Subcutaneous abdominal adipose tissue (tissue), 5 donors: ENCODE results near the gene SCFD2.

ENCODE experiments used
- H3K27ac ChIP-seq: one replicate; pipeline ENCODE4 v1.7.0; 2013; ENCODE audit warnings: low read depth, mild to moderate bottlenecking, inconsistent platforms, low read length, moderate library complexity
- H3K27me3 ChIP-seq, 5 donors: one replicate each; pipeline ENCODE4 v1.7.0; 2013; ENCODE audit warnings: low read length in 5 of 5, inconsistent platforms in 1 of 5; ENCODE audit not compliant: control insufficient read depth in 5 of 5, insufficient read depth in 4 of 5
- H3K36me3 ChIP-seq, 5 donors: one replicate each; pipeline ENCODE4 v1.7.0; 2013; ENCODE audit warnings: low read length in 5 of 5; ENCODE audit not compliant: control insufficient read depth in 5 of 5, insufficient read depth in 5 of 5
- H3K4me1 ChIP-seq, 5 donors: one replicate each; pipeline ENCODE4 v1.7.0; 2013; ENCODE audit warnings: low read length in 5 of 5, mild to moderate bottlenecking in 3 of 5, moderate library complexity in 1 of 5; ENCODE audit not compliant: control insufficient read depth in 5 of 5, insufficient read depth in 5 of 5
- H3K4me3 ChIP-seq, 5 donors: one replicate each; pipeline ENCODE4 v1.7.0; 2013; ENCODE audit warnings: low read length in 5 of 5, low read depth in 1 of 5
- H3K9ac ChIP-seq, 5 donors: one replicate each; pipeline ENCODE4 v1.7.0; 2013; ENCODE audit warnings: low read length in 5 of 5, mild to moderate bottlenecking in 4 of 5, moderate library complexity in 3 of 5
- H3K9me3 ChIP-seq, 5 donors: one replicate each; pipeline ENCODE4 v1.7.0; 2013; ENCODE audit warnings: low read length in 5 of 5; ENCODE audit not compliant: control insufficient read depth in 5 of 5
- donor health status: healthy.
- donor health status: healthy.
- donor health status: healthy.
- donor health status: healthy.
- donor health status: healthy.

SCFD2 gene

DNA sequence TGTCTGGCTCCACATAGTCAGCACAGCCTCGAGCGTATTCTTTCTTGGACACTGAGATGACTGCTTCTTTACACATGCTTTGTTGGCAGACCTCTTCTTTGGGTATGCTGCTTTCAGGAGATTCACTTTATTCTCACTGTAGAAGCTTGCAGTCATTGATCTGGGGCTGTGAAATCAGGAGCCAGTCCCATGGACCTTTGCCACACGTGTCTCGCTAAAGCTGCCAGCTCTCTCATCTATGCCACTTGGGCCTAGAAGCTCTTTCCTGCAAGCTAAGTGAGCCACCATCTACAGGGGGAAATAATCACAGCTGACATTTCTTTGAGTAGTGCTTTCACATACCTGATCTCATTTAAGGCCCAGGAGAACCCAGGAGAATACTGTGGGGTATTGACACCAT is 498.7 kb downstream of the SCFD2 start:
- Histone ChIP-seq H3K36me3 (no peaks in the 10 kb centered on the region), H3K27me3 (peaks cover 0 to 9% (median 4%) of the 10 kb centered on the region in 5 donors), H3K4me1 (peaks cover 2 to 29% (median 22%) of the 10 kb centered on the region in 5 donors), H3K9me3 (no peaks in the 10 kb centered on the region), H3K9ac (no peak overlapping the region), H3K27ac (no peak overlapping the region), H3K4me3 (no peak overlapping the region)

DNA sequence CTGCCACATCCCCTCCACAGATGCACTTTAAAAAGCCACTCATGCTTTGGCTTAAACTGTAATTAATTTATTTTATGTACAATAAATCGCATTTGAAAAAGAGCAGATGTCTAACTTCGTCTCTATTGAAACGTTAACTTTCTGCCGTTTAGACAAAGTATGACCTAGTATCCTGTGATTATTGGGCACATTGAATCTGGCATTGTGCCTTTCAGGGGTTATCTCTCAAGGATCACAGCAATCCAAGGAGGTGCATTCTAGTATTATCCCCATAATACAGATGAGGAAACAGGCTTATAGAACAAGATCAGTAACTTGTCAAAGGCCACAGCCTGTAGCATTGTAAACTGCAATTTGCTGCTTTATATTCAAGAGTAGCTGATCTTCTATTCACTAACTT is 499.1 kb downstream of the SCFD2 start:
- H3K36me3 ChIP-seq: no peaks in the 10 kb centered on the region
- H3K27me3 ChIP-seq: peaks cover 0 to 9% (median 4%) of the 10 kb centered on the region in 5 donors
- no peaks in the 10 kb centered on the region for H3K9me3 ChIP-seq
- H3K4me3 ChIP-seq: no peak overlapping the region
- no peak overlapping the region for H3K9ac ChIP-seq
- no peak overlapping the region for H3K27ac ChIP-seq
- peaks cover 2 to 31% (median 24%) of the 10 kb centered on the region in 5 donors for H3K4me1 ChIP-seq

DNA sequence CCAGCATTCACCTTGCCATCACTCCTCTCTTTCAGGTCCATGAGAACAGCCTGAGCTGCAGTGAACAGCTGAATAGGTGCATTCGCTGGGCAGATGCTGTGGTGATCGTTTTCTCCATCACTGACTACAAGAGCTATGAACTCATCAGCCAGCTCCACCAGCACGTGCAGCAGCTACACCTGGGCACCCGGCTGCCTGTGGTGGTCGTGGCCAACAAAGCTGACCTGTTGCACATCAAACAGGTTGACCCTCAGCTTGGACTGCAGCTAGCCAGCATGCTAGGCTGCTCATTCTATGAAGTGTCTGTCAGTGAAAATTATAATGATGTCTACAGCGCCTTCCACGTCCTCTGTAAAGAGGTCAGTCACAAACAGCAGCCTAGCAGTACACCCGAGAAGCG is 500.6 kb downstream of the SCFD2 start:
- Histone ChIP-seq H3K9ac (no peak overlapping the region), H3K27me3 (peaks cover 0 to 18% (median 9%) of the 10 kb centered on the region in 5 donors), H3K4me1 (peaks cover 2 to 36% (median 30%) of the 10 kb centered on the region in 5 donors), H3K4me3 (no peak overlapping the region), H3K36me3 (no peaks in the 10 kb centered on the region), H3K9me3 (no peaks in the 10 kb centered on the region), H3K27ac (no peak overlapping the region)

DNA sequence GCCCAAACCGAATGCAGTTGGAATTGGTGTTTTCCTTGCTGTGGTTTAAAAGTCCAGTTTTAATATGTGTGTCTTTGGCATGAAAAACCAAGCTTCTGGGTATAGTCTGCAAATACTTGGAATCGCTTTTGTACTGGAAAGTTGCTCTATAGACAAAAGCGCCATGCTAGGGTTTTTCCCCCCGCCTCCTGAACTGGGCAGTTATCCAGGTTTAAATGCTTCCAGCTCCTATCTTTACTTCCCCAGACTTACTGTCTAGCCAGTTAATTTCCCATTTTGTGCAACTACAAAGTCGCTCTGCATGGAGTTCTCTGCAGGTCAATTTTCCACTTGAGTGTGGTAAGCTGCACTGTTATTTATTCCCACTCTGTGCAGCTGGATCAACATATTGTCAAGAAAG is 501.1 kb downstream of the SCFD2 start:
- Histone ChIP-seq H3K36me3 (no peaks in the 10 kb centered on the region), H3K4me1 (peaks cover 2 to 36% (median 28%) of the 10 kb centered on the region in 5 donors), H3K9ac (no peak overlapping the region), H3K4me3 (no peak overlapping the region), H3K27me3 (peaks cover 0 to 18% (median 9%) of the 10 kb centered on the region in 5 donors), H3K27ac (no peak overlapping the region), H3K9me3 (no peaks in the 10 kb centered on the region)

DNA sequence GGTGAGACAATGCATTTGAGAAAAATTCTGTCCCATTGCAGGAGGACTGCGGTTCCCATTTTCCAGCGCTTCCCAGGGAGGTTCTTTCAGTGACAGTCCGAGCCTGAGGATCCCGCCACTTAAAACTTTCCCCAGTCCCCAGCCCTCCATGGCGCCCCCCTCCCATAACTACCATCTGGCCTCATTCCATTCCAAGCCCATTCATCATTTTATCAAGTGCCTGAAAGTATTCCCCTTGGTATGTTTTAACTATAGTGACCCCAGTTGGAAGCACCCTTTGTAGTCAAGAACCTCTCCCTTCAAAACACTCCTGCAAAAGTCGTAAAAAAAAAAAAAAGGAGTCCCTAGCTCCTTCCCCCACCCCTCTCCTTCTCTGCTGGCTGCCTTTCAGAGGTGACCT is 502.5 kb downstream of the SCFD2 start:
- Histone ChIP-seq H3K4me3 (no peak overlapping the region), H3K4me1 (peaks cover 2 to 27% (median 25%) of the 10 kb centered on the region in 5 donors), H3K36me3 (no peaks in the 10 kb centered on the region), H3K9me3 (peaks cover 0 to 6% (median 4%) of the 10 kb centered on the region in 5 donors), H3K27me3 (peaks cover 0 to 18% (median 9%) of the 10 kb centered on the region in 5 donors), H3K27ac (no peak overlapping the region), H3K9ac (no peak overlapping the region)

DNA sequence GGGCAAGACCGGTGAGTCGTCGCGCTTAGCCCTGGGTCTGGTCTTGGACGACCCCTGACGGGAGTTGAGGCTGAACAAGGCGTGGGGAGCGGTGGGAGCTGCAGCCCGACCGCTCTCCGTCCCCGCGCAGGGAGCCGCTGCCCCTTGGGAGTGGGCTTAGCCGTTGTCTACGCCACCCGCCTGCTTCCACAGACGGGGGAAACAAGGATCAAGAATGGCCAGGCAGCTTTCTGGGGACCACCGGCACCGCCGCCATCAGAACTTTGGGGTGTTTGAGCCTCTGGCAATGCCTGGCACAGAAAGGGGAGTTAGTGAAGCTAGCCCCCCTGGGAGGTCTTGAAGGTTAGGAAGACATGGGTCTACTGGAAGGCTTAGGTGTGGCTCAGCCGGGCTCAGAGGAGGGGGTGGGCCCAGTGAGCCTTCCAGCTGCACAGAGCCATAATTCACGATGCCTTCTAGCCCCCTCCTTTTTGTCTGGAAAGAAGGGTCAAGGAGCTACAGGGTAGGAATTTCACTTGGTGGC is 503.2 kb downstream of the SCFD2 start:
- H3K9me3 ChIP-seq: peaks cover 4 to 11% (median 10%) of the 10 kb centered on the region in 5 donors
- peaks cover 2 to 27% (median 25%) of the 10 kb centered on the region in 5 donors for H3K4me1 ChIP-seq
- no peak overlapping the region for H3K27ac ChIP-seq
- H3K9ac ChIP-seq: peak overlapping the region in 2 of 5 donors; percentile 39 to 57
- peak overlapping the region in 4 of 5 donors; percentile 70 to 88 (median 80) for H3K4me3 ChIP-seq
- H3K36me3 ChIP-seq: no peaks in the 10 kb centered on the region
- H3K27me3 ChIP-seq: peaks cover 0 to 18% (median 9%) of the 10 kb centered on the region in 5 donors

DNA sequence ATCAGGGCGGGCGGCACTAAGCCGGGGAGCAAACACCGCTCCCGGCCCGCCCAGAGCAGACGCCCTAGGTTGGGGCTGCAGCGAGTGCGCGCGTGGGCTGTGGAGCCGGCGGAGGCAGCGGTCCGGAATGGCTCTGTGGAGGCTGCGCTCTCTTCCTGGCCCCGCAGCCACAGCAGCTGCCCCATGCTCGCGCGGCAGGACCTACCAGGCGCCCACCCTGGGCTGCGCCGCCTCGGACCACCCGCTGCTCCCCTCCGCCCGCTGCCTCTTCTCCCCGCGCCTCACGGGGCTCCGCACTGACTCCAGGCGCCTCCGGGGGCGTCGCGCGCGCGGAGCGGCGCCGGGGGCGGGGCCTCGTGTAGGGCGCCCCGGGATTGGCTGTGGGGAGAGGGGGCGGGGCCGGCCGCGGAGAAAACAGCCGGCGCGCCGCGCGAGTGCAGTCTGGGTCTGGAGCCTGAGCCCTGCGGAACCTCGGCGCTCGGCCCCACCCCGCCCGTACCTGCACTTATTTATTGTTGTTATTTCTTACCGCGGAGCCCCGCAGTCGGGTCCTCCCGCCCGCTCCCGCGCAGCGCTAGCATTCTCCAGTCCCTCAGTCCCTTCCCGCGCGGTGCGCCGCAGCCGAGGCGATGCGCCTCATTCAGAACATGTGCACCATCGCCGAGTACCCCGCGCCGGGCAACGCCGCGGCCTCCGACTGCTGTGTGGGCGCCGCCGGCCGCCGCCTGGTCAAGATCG is 503.8 kb downstream of the SCFD2 start, which contains the start of gene RASL11B:
TSS of gene RASL11B (plus strand) at position 439 of the 738 bp plus-strand sequence. CDS start at position 630, 191 bp downstream.
- Histone ChIP-seq H3K4me3 (peak within 1 kb of the TSS; percentile 66 to 88 (median 74)), H3K4me1 (peaks cover 2 to 27% (median 25%) of the 10 kb centered on the region in 5 donors), H3K27ac (no peak within 1 kb of the TSS), H3K27me3 (peaks cover 0 to 18% (median 9%) of the 10 kb centered on the region in 5 donors), H3K9me3 (peaks cover 4 to 14% (median 12%) of the 10 kb centered on the region in 5 donors), H3K9ac (peak within 1 kb of the TSS in 4 of 5 donors; percentile 25 to 65 (median 39)), H3K36me3 (no peaks in the 10 kb centered on the region)

DNA sequence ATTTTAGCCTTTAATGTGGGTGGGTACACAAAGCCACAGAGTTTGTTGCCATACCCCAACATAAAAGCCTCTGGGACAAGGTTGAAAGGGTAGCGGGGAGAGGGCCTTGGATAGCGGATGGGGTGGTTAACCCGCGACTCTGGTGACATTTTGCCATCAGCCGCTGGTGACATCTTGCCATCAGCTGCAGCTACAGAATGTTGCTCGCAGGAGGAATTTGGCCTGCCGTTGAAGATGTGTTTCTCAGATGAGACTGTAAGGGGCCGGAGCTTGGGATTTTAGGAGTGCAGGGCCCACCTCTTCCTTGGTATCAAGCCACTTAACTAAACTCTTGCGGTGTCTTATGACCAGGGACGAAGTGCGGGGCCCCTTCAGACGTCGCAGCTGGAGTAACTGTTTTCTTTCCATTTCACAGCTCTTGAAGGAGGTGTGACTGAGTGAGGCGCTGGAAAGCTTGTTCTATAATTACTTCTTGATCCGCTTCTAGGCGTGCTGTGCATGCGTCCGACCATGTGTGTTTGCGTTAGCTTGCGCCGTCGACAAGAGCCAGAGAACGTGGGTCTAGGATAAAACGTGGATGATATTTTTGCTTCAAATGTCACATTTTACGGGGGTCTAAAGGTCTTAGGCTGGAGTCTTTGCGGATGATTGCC is 504.6 kb downstream of the SCFD2 start:
- no peak overlapping the region for H3K27ac ChIP-seq
- H3K9ac ChIP-seq: peak overlapping the region in 2 of 5 donors; percentile 39 to 65
- peaks cover 0 to 18% (median 9%) of the 10 kb centered on the region in 5 donors for H3K27me3 ChIP-seq

DNA sequence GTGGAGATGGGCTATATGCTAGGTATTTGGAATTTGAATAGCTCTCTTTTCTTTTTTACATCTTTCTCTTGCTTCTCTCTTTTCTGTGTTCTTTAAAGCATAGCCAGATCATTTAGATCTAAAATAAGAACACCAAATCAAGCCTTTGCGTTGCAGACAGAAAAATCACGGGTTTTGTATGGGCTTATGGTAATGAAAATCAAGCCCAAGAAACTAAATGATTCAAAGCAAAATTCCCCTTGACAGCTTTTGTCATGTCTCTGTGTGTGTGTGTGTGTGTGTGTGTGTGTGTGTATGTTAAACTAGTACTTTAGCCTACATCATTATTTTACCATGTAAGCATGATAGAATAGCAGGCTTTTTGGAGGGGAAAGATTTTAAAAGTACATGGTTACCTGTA is 505.5 kb downstream of the SCFD2 start:
- Histone ChIP-seq H3K9me3 (peaks cover 4 to 14% (median 12%) of the 10 kb centered on the region in 5 donors), H3K27ac (no peak overlapping the region), H3K4me1 (peaks cover 2 to 27% (median 24%) of the 10 kb centered on the region in 5 donors), H3K9ac (no peak overlapping the region), H3K36me3 (no peaks in the 10 kb centered on the region), H3K27me3 (peaks cover 0 to 18% (median 9%) of the 10 kb centered on the region in 5 donors), H3K4me3 (no peak overlapping the region)

More for the DNA sequence above, 504.6 kb downstream of the SCFD2 start:
- Histone ChIP-seq H3K4me3 (peak overlapping the region; percentile 66 to 88 (median 74)), H3K36me3 (no peaks in the 10 kb centered on the region), H3K4me1 (peaks cover 2 to 27% (median 25%) of the 10 kb centered on the region in 5 donors), H3K9me3 (peaks cover 4 to 14% (median 12%) of the 10 kb centered on the region in 5 donors)
